Hematopoietic multipotent progenitor cell treated with erythropoietin and hydrocortisone succinate and interleukin-3 and kit ligand, for 4 days (in vitro differentiated cells): ENCODE results near the gene DIS3L.
A peak's percentile ranks its signal among the peaks of the same experiment; 100 is the strongest.
"Not testable (repeated sequence)": the region's sequence is repeated elsewhere in the genome, so short reads cannot be mapped to it uniquely, and the experiment has no call there.

Source experiments
- DNase-seq: peaks from one replicate; pipeline ENCODE4 v3.0.0-alpha.2; 2015

The DIS3L gene

GRCh38 chr15:66278056-66278455 lies 15.3 kb upstream of the DIS3L start:
- no peak for DNase-seq

GRCh38 chr15:66278671-66279070 lies 14.7 kb upstream of the DIS3L start:
- DNase-seq: no peak

GRCh38 chr15:66284271-66284670 lies 9.1 kb upstream of the DIS3L start:
- no peak for DNase-seq

- DNase-seq: peak; percentile 88
Observed at GRCh38 chr15:66285533-66286280, 7.7 kb upstream of the DIS3L start.

GRCh38 chr15:66287461-66288057 lies 5.8 kb upstream of the DIS3L start:
- DNase-seq: peak; percentile 72

- DNase-seq: no peak
Observed at GRCh38 chr15:66288093-66288492, 5.3 kb upstream of the DIS3L start.

GRCh38 chr15:66288551-66289185 lies 4.7 kb upstream of the DIS3L start:
- DNase-seq: no peak

GRCh38 chr15:66290007-66290406 lies 3.4 kb upstream of the DIS3L start:
- no peak for DNase-seq

- DNase-seq: no peak
Observed at GRCh38 chr15:66290518-66290917, 2.9 kb upstream of the DIS3L start.

- peak; percentile 69 for DNase-seq
Observed at GRCh38 chr15:66291816-66292570, 1.4 kb upstream of the DIS3L start.

GRCh38 chr15:66292571-66293418 lies 573 bp upstream of the DIS3L start:
- DNase-seq: peak; percentile 68

- DNase-seq: peak; percentile 76
Observed at GRCh38 chr15:66294157-66294931, 976 bp downstream of the DIS3L start.

GRCh38 chr15:66294932-66295235 lies 1.5 kb downstream of the DIS3L start:
- no peak for DNase-seq

- DNase-seq: no peak
Observed at GRCh38 chr15:66296186-66296585, 2.8 kb downstream of the DIS3L start.

- DNase-seq: no peak
Observed at GRCh38 chr15:66298803-66299251, 5.5 kb downstream of the DIS3L start.

- DNase-seq: no peak
Observed at GRCh38 chr15:66302489-66303278, 9.3 kb downstream of the DIS3L start.

- not testable (repeated sequence) for DNase-seq
Observed at GRCh38 chr15:66304425-66304824, 11.1 kb downstream of the DIS3L start.

- DNase-seq: no peak
Observed at GRCh38 chr15:66306381-66306780, 13.0 kb downstream of the DIS3L start.

- DNase-seq: no peak
Observed at GRCh38 chr15:66308531-66308930, 15.2 kb downstream of the DIS3L start.

GRCh38 chr15:66309828-66310227 lies 16.5 kb downstream of the DIS3L start:
- DNase-seq: no peak

- DNase-seq: no peak
Observed at GRCh38 chr15:66310786-66311185, 17.4 kb downstream of the DIS3L start.
